K562 (cell line): Measurements from ENCODE around the gene LGALS7. TPM values are rescaled to one million over a fixed set of nuclear protein-coding genes. Genes with fewer than 3 reads are reported as not detected.

Experiments
- ATAC-seq: fragments of 200-7000 bp; cut with Tn5 transposase; 3 replicates; pipeline ENCODE4 v1.9.1; 2020; ENCODE audit warnings: moderate library complexity
- BruUV-seq: library from RNA; stranded (reverse); fragments of 400-500 nt; replicated peaks from 2 replicates; lab custom pipeline; 2021; lab: Mats Ljungman, UMichigan
- CTCF ChIA-PET: fragments of 300-600 bp; formaldehyde crosslinking; extraction: SDS; loops from one replicate; lab custom pipeline; 2021; ENCODE audit warnings: low intra/inter-chr PET ratio; lab: Yijun Ruan, JAX
- POLR2A ChIA-PET: fragments of 300-600, 350-650 bp; sonication (Branson Sonifier 250); formaldehyde crosslinking; extraction: SDS; loops from one replicate; lab custom pipeline; 2021; ENCODE audit warnings: antibody characterized with exemption, inconsistent platforms; lab: Yijun Ruan, JAX
- DNase-seq, 4 experiments: peaks; one replicate each; pipeline versions ENCODE4 v3.0.0 to v3.0.0-alpha.2; 2011 to 2018; ENCODE audit warnings: low spot score in 3 of 4, mixed read lengths in 3 of 4; ENCODE audit errors: extremely low read depth in 1 of 4
- FAIRE-seq: peaks from 2 replicates; lab custom pipeline; 2011; peaks lifted over from hg19 to GRCh38; lab: Jason Lieb, UNC
- H2AFZ ChIP-seq: 2 replicates; pipeline ENCODE4 v1.6.0; 2011; ENCODE audit warnings: low read depth, low read length, control low read depth, inconsistent platforms
- H3K27ac ChIP-seq: fragments of 200-600 bp; 3 replicates; pipeline ENCODE4 v1.8.0; 2011; ENCODE audit warnings: low read depth, mild to moderate bottlenecking, control low read depth, inconsistent platforms, low read length, moderate library complexity, mixed read lengths; ENCODE audit errors: extremely low read depth
- H3K27me3 ChIP-seq, 2 experiments: fragments of 300-600 bp in 1 of 2; 2 replicates in 1 of 2; 3 replicates in 1 of 2; pipeline versions ENCODE4 v1.6.0 to v1.8.0; 2011; ENCODE audit warnings: inconsistent platforms in 2 of 2, low read length in 2 of 2, mild to moderate bottlenecking in 1 of 2, mixed read lengths in 1 of 2, moderate library complexity in 1 of 2; ENCODE audit not compliant: control insufficient read depth in 2 of 2, insufficient read depth in 2 of 2
- H3K36me3 ChIP-seq: fragments of 300-600 bp; 3 replicates; pipeline ENCODE4 v1.8.0; 2011; ENCODE audit warnings: mild to moderate bottlenecking, low read length, inconsistent platforms; ENCODE audit not compliant: control insufficient read depth, insufficient read depth
- H3K4me1 ChIP-seq, 2 experiments: fragments of 200-600 bp in 1 of 2; replicated peaks in 1 of 2; 2 replicates in 1 of 2; 3 replicates in 1 of 2; pipeline versions ENCODE4 v1.5.1 to v1.8.0; 2011; ENCODE audit warnings: inconsistent platforms in 2 of 2, low read length in 2 of 2, mild to moderate bottlenecking in 1 of 2, mixed read lengths in 1 of 2, moderate library complexity in 1 of 2; ENCODE audit not compliant: control insufficient read depth in 2 of 2, insufficient read depth in 2 of 2
- H3K4me2 ChIP-seq: 2 replicates; pipeline ENCODE4 v1.6.1; 2011; ENCODE audit warnings: low read length, control low read depth, inconsistent platforms, mixed read lengths; ENCODE audit not compliant: insufficient read depth
- H3K4me3 ChIP-seq: fragments of 200-600 bp; sonication (generic), shearing (Covaris generic); 2 replicates; pipeline ENCODE4 v1.5.1; 2016; ENCODE audit warnings: control low read depth, inconsistent platforms
- H3K79me2 ChIP-seq: fragments of 200-600 bp; 3 replicates; pipeline ENCODE4 v1.8.0; 2011; ENCODE audit warnings: low read length, inconsistent platforms; ENCODE audit not compliant: control insufficient read depth, insufficient read depth
- H3K9ac ChIP-seq, 2 experiments: 2 replicates each; pipeline versions ENCODE4 v1.6.0 to v1.6.1; 2011; ENCODE audit warnings: low read depth in 2 of 2, low read length in 2 of 2, control low read depth in 1 of 2, inconsistent platforms in 1 of 2, mild to moderate bottlenecking in 1 of 2, mixed read lengths in 1 of 2; ENCODE audit not compliant: insufficient read depth in 1 of 2
- H3K9me1 ChIP-seq: one replicate; pipeline ENCODE4 v1.6.0; 2011; ENCODE audit warnings: inconsistent platforms, mild to moderate bottlenecking, low read length, moderate library complexity; ENCODE audit not compliant: control insufficient read depth, insufficient read depth
- H3K9me3 ChIP-seq: replicated peaks from 2 replicates; pipeline ENCODE4 v1.5.1; 2011; ENCODE audit warnings: low read depth, low read length, inconsistent platforms; ENCODE audit not compliant: control insufficient read depth, insufficient read depth
- H4K20me1 ChIP-seq: replicated peaks from 2 replicates; pipeline ENCODE4 v1.6.1; 2011; ENCODE audit warnings: low read length, inconsistent platforms, mixed read lengths; ENCODE audit not compliant: control insufficient read depth, insufficient read depth
- C11orf30 ChIP-seq: fragments of 450-650 bp; IDR thresholded peaks from 2 replicates; pipeline ENCODE4 v1.6.1; 2016; ENCODE audit warnings: low read depth, mild to moderate bottlenecking
- EHMT2 ChIP-seq: fragments of 450-650 bp; IDR thresholded peaks from 2 replicates; pipeline ENCODE4 v1.6.1; 2018; ENCODE audit warnings: antibody characterized with exemption
- HMGN3 ChIP-seq: IDR thresholded peaks from 2 replicates; pipeline ENCODE4 v1.6.1; 2011; ENCODE audit warnings: borderline replicate concordance, low read depth, mild to moderate bottlenecking, mixed read lengths, low read length; ENCODE audit not compliant: insufficient read length; ENCODE audit errors: extremely low read depth
- L3MBTL2 ChIP-seq: fragments of 450-650 bp; IDR thresholded peaks from 2 replicates; pipeline ENCODE4 v1.6.1; 2016; ENCODE audit warnings: mild to moderate bottlenecking, moderate library complexity
- MCM3 ChIP-seq: fragments of 450-650 bp; IDR thresholded peaks from 2 replicates; pipeline ENCODE4 v1.6.1; 2016
- WGBS: fragments of 100-300 bp; shearing (Covaris generic); methylation state at CpG from one replicate; pipeline ENCODE4 v1.1.6; 2016; ENCODE audit warnings: low coverage, mixed read lengths; ENCODE audit not compliant: insufficient coverage; ENCODE audit errors: missing lambda C conversion rate; 5-methylcytosine and 5-hydroxymethylcytosine counted together
- in situ Hi-C: fragments of 300-500 bp; cut with MboI; formaldehyde crosslinking; loops from 4 replicates; pipeline ENCODE4 v1.15.0; 2018; ENCODE audit warnings: inconsistent platforms, mixed read lengths
- intact Hi-C: fragments of 100-400 bp; cut with micrococcal nuclease; formaldehyde crosslinking; loops from 2 replicates; pipeline ENCODE4 v1.14.2; 2022
- polyA plus RNA-seq, 8 experiments: library from polyadenylated mRNA; depleted of rRNA in 4 of 8; stranded (reverse) in 5 of 8; unstranded in 3 of 8; fragments of >200 nt; fragmentation: Nextera tagmentation in 2 of 8; fragmentation: Illumina TruSeq in 1 of 8; extraction: Ambion mirVana in 2 of 8; extraction: Trizol in 1 of 8; gene quantifications; 2 replicates each; pipeline versions ENCODE4 v1.2.1 to v1.2.3, GENCODE V29; 2011 to 2014; ENCODE audit warnings: inconsistent platforms in 1 of 8, missing spikeins in 1 of 8
- total RNA-seq, 7 experiments: library from RNA; depleted of rRNA in 6 of 7; stranded (reverse); fragments of >200 nt in 6 of 7; fragmentation: Illumina TruSeq in 2 of 7; extraction: Trizol in 2 of 7; gene quantifications; 2 replicates each; pipeline versions ENCODE4 v1.2.1 to v1.2.3, GENCODE V29; 2011 to 2021; ENCODE audit warnings: low replicate concordance in 1 of 7

The LGALS7 gene
- total and polyA plus RNA-seq, 9 of the 15 experiments (the other 6 are each of a cell fraction or from before 2014, with no cell fraction given): not detected

GRCh38 chr19:38800577-38801347 is 27.4 kb upstream of the LGALS7 start:
- ChIA-PET POLR2A (interaction anchor here (1.3 to 2.3 kb wide), 2 partner anchors 11 to 26 kb away, joined by 4 to 8 read pairs; partner anchors contain the start of gene LGALS4), CTCF (no interaction called here)
- ATAC-seq: no peak
- intact Hi-C loops (no loop called here), in situ Hi-C loops (no loop called here)
- Histone ChIP-seq H3K27me3 (peaks cover 0 to 7% of the 10 kb centered on the region in 2 experiments; a peak in 1 of 5 replicates), H3K27ac (no peak overlapping the region), H3K4me1 (peaks cover 0 to 7% of the 10 kb centered on the region in 2 experiments; a peak in 1 of 5 replicates), H3K4me3 (no peak overlapping the region), H3K9me1 (no peaks in the 10 kb centered on the region), H3K9me3 (no peaks in the 10 kb centered on the region), H3K9ac (no peak overlapping the region), H3K4me2 (no peak overlapping the region), H3K36me3 (no peaks in the 10 kb centered on the region), H3K79me2 (no peaks in the 10 kb centered on the region), H2AFZ (no peak overlapping the region), H4K20me1 (no peaks in the 10 kb centered on the region)
- BruUV-seq: no TSS peak
- FAIRE-seq: no peak
- no peak for DNase-seq
- peak; percentile 70 for TF ChIP-seq EHMT2
- TF ChIP-seq L3MBTL2: no peak
- TF ChIP-seq HMGN3: no peak
- peak; percentile 34; the same call in 1 of the 2 replicates for TF ChIP-seq C11orf30
- 0 out of 2 replicates have a peak, but pooled peaks have one; percentile 57 for TF ChIP-seq MCM3
- WGBS: 24% methylated on average over 5 of the region's 5 CpGs
